ENCODE measurements around the gene KLHL5. TPM values are rescaled to one million over a fixed set of nuclear protein-coding genes. Genes with fewer than 3 reads are reported as not detected.

The KLHL5 gene
- polyA plus RNA-seq, 3 donors = 16.7 to 32.2 (median 23.3) TPM

- Mint-ChIP-seq H3K36me3 (peaks cover 0 to 5% of the 10 kb centered on the region in 2 donors), H3K9me3 (peaks cover 0 to 7% (median 0%) of the 10 kb centered on the region in 7 donors), H3K4me1 (peaks cover 37% of the 10 kb centered on the region), H3K4me3 (no peak overlapping the region), H3K27ac (peak overlapping the region in 5 of 7 donors; percentile 64 to 80 (median 76)), H3K27me3 (ENCODE audit: low read depth in 3 of 3) (no peaks in the 10 kb centered on the region)
- H3K79me2 ChIP-seq (ENCODE audit: insufficient read depth, low read length) = peaks cover 20% of the 10 kb centered on the region
- H3K4me3 ChIP-seq (replicated peaks in 1 of 3; ENCODE audit: low read depth in 2 of 3, low read length in 3 of 3) = peak overlapping the region in 1 of 3 experiments; percentile 44
- H3K27me3 ChIP-seq (ENCODE audit: control insufficient read depth in 2 of 2, insufficient read depth in 2 of 2, low read length in 2 of 2) = no peaks in the 10 kb centered on the region
- no peak overlapping the region for H3K9ac ChIP-seq (ENCODE audit: insufficient read depth, low read length, poor library complexity, severe bottlenecking)
- no peak overlapping the region for H2AFZ ChIP-seq (ENCODE audit: insufficient read depth, low read depth, low read length, poor library complexity, severe bottlenecking)
- no peak for TF ChIP-seq CTCF (IDR thresholded peaks at IDR 0.05)
- H3K27ac ChIP-seq (ENCODE audit: low read depth in 1 of 2, low read length in 2 of 2) = peak overlapping the region in 1 of 2 donors; percentile 64
- H3K4me1 ChIP-seq (ENCODE audit: control insufficient read depth in 1 of 2, insufficient read depth in 2 of 2, low read length in 2 of 2) = peaks cover 39 to 44% of the 10 kb centered on the region in 2 donors
- H3K9me3 ChIP-seq (replicated peaks in 1 of 2; ENCODE audit: control insufficient read depth in 1 of 2, insufficient read depth in 1 of 2, low read length in 2 of 2) = no peaks in the 10 kb centered on the region
- H4K20me1 ChIP-seq (ENCODE audit: insufficient read depth, low read length) = no peaks in the 10 kb centered on the region
- H3K36me3 ChIP-seq (replicated peaks in 1 of 2; ENCODE audit: control insufficient read depth in 1 of 2, insufficient read depth in 2 of 2, low read length in 2 of 2) = no peaks in the 10 kb centered on the region
- intact Hi-C loops (cut with micrococcal nuclease) = no loop called here
- peak overlapping the region; percentile 55 for H3K4me2 ChIP-seq (replicated peaks; ENCODE audit: extremely low read depth, low read length, poor library complexity, severe bottlenecking)
- no peak for DNase-seq
These were observed 35.9 kb upstream of the KLHL5 start for GRCh38 chr4:39026096-39026495.

- TF ChIP-seq CTCF (IDR thresholded peaks at IDR 0.05) = no peak
- Histone ChIP-seq H2AFZ (ENCODE audit: insufficient read depth, low read depth, low read length, poor library complexity, severe bottlenecking) (peak overlapping the region; percentile 9), H3K4me2 (replicated peaks; ENCODE audit: extremely low read depth, low read length, poor library complexity, severe bottlenecking) (peak overlapping the region; percentile 0), H3K9me3 (replicated peaks in 1 of 2; ENCODE audit: control insufficient read depth in 1 of 2, insufficient read depth in 1 of 2, low read length in 2 of 2) (no peaks in the 10 kb centered on the region), H3K4me1 (ENCODE audit: control insufficient read depth in 1 of 2, insufficient read depth in 2 of 2, low read length in 2 of 2) (peaks cover 53 to 65% of the 10 kb centered on the region in 2 donors), H4K20me1 (ENCODE audit: insufficient read depth, low read length) (no peaks in the 10 kb centered on the region), H3K27me3 (ENCODE audit: control insufficient read depth in 2 of 2, insufficient read depth in 2 of 2, low read length in 2 of 2) (no peaks in the 10 kb centered on the region), H3K36me3 (replicated peaks in 1 of 2; ENCODE audit: control insufficient read depth in 1 of 2, insufficient read depth in 2 of 2, low read length in 2 of 2) (no peaks in the 10 kb centered on the region), H3K27ac (ENCODE audit: low read depth in 1 of 2, low read length in 2 of 2) (no peak overlapping the region), H3K4me3 (replicated peaks in 1 of 3; ENCODE audit: low read depth in 2 of 3, low read length in 3 of 3) (no peak overlapping the region), H3K79me2 (ENCODE audit: insufficient read depth, low read length) (peaks cover 20% of the 10 kb centered on the region), H3K9ac (ENCODE audit: insufficient read depth, low read length, poor library complexity, severe bottlenecking) (no peak overlapping the region)
- H3K27ac Mint-ChIP-seq = peak overlapping the region in 6 of 7 donors; percentile 24 to 82 (median 58)
- H3K36me3 Mint-ChIP-seq = no peaks in the 10 kb centered on the region
- DNase-seq = no peak
- H3K4me3 Mint-ChIP-seq = peak overlapping the region in 1 of 2 donors; percentile 34
- peaks cover 51% of the 10 kb centered on the region for H3K4me1 Mint-ChIP-seq
- H3K27me3 Mint-ChIP-seq (ENCODE audit: low read depth in 3 of 3) = no peaks in the 10 kb centered on the region
- intact Hi-C loops (cut with micrococcal nuclease) = loop anchor here in 1 of 2 donors (5.0 kb wide), 1 partner anchor 173 kb away; the partner anchor contains the start of gene TLR6
- H3K9me3 Mint-ChIP-seq = no peaks in the 10 kb centered on the region
These were observed 32.0 kb upstream of the KLHL5 start for GRCh38 chr4:39029752-39030694.

All from CD14-positive monocyte (primary cell).